GM23248 (cell line): ENCODE results near the gene ABHD2. TPM values are rescaled to one million over a fixed set of nuclear protein-coding genes. Genes with fewer than 3 reads are reported as not detected.

Experiments
- DNase-seq: peaks from one replicate; pipeline ENCODE4 v3.0.0-alpha.2; 2015
- H2AFZ ChIP-seq: fragments of 200-600 bp; sonication (generic); 2 replicates; pipeline ENCODE4 v1.6.1; 2016; ENCODE audit warnings: antibody characterized with exemption
- H3F3A ChIP-seq: fragments of 200-600 bp; sonication (generic); 2 replicates; pipeline ENCODE4 v1.6.1; 2016; ENCODE audit warnings: mild to moderate bottlenecking, antibody characterized with exemption, mixed run types; ENCODE audit not compliant: insufficient read depth
- H3K27ac ChIP-seq: fragments of 200-600 bp; sonication (generic); 2 replicates; pipeline ENCODE4 v1.5.1; 2016; ENCODE audit warnings: mild to moderate bottlenecking
- H3K27me3 ChIP-seq: fragments of 200-600 bp; sonication (generic); replicated peaks from 2 replicates; pipeline ENCODE4 v1.6.1; 2016; ENCODE audit warnings: mild to moderate bottlenecking; ENCODE audit not compliant: insufficient read depth
- H3K36me3 ChIP-seq: fragments of 200-600 bp; sonication (generic); 2 replicates; pipeline ENCODE4 v1.6.1; 2016; ENCODE audit warnings: low read depth, mild to moderate bottlenecking
- H3K4me1 ChIP-seq: fragments of 200-600 bp; sonication (generic); 2 replicates; pipeline ENCODE4 v1.6.1; 2016; ENCODE audit warnings: mild to moderate bottlenecking; ENCODE audit not compliant: insufficient read depth
- H3K4me2 ChIP-seq: fragments of 200-600 bp; sonication (generic); one replicate; pipeline ENCODE4 v1.6.1; 2016; ENCODE audit warnings: mild to moderate bottlenecking; ENCODE audit not compliant: unreplicated experiment
- H3K4me3 ChIP-seq: fragments of 200-600 bp; sonication (generic); 2 replicates; pipeline ENCODE4 v1.5.1; 2016; ENCODE audit warnings: mild to moderate bottlenecking
- H3K79me2 ChIP-seq: fragments of 200-600 bp; sonication (generic); 2 replicates; pipeline ENCODE4 v1.6.1; 2016; ENCODE audit warnings: mild to moderate bottlenecking; ENCODE audit not compliant: insufficient read depth
- H3K9ac ChIP-seq: fragments of 200-600 bp; sonication (generic); 2 replicates; pipeline ENCODE4 v1.6.1; 2016; ENCODE audit warnings: mild to moderate bottlenecking
- H3K9me2 ChIP-seq: fragments of 200-600 bp; sonication (generic); 2 replicates; pipeline ENCODE4 v1.6.1; 2016; ENCODE audit warnings: mixed run types, mild to moderate bottlenecking, moderate library complexity; ENCODE audit not compliant: insufficient read depth
- H3K9me3 ChIP-seq: fragments of 200-600 bp; sonication (generic); one replicate; pipeline ENCODE4 v1.6.1; 2017; ENCODE audit warnings: low read depth
- H4K20me1 ChIP-seq: fragments of 200-600 bp; sonication (generic); 2 replicates; pipeline ENCODE4 v1.6.0; 2016; ENCODE audit not compliant: insufficient read depth
- EZH2 ChIP-seq: fragments of 200-600 bp; sonication (generic); IDR thresholded peaks from 2 replicates; pipeline ENCODE4 v1.6.1; 2018; ENCODE audit warnings: antibody characterized with exemption, mild to moderate bottlenecking; ENCODE audit not compliant: insufficient read depth, poor library complexity, severe bottlenecking
- EZH2phosphoT487 ChIP-seq: fragments of 200-600 bp; sonication (generic); IDR thresholded peaks from 2 replicates; pipeline ENCODE4 v1.6.1; 2018; ENCODE audit warnings: antibody characterized with exemption, moderate library complexity, mild to moderate bottlenecking, low read depth; ENCODE audit not compliant: insufficient read depth
- WGBS, 2 experiments: methylation state at CpG; one replicate each; pipeline ENCODE4 v1.1.6; 2015 to 2017; ENCODE audit warnings: low lambda C conversion rate in 2 of 2, low coverage in 1 of 2; ENCODE audit errors: missing lambda C conversion rate in 2 of 2; 5-methylcytosine and 5-hydroxymethylcytosine counted together
- in situ Hi-C: fragments of 300-500 bp; cut with MboI; formaldehyde crosslinking; loops from 2 replicates; pipeline ENCODE4 v1.15.0; 2020
- polyA plus RNA-seq: library from polyadenylated mRNA; unstranded; fragments of >200 nt; fragmentation: Nextera tagmentation; extraction: Ambion mirVana; gene quantifications from 2 replicates; pipeline ENCODE4 v1.2.1, GENCODE V29; 2016
- total RNA-seq: library from RNA; depleted of rRNA; stranded (reverse); fragments of >200 nt; shearing (Covaris generic); gene quantifications from 2 replicates; pipeline ENCODE4 v1.2.3, GENCODE V29; 2014

ABHD2 gene
- total and polyA plus RNA-seq, 2 experiments from 2014 or later, result 17.6 to 24.2 TPM

DNA sequence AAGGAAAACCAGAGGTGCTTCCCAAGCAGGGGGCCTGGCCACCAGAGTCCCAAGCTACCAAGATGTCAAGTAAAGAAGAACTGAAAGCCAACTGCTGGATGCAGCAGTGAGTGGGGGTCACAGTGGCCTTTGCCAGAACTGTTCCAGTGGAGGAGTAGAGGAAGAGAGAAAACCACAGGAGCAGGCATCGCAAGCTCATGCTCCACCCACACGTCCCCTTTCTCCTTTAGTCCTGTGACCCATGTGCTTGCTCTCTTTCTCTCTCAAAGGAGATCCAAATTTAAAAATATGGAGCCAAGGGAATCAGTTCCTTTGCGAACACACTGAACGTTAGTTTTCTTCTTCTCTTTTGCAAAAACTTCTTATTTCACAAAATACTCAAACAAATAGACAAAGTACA, 12.4 kb upstream of the ABHD2 start:
- no peak for DNase-seq
- Histone ChIP-seq H3K4me2 (no peak overlapping the region), H3K27me3 (no peaks in the 10 kb centered on the region), H3K9me3 (no peaks in the 10 kb centered on the region), H3K4me1 (no peaks in the 10 kb centered on the region), H3K79me2 (no peaks in the 10 kb centered on the region), H3K9me2 (no peaks in the 10 kb centered on the region), H2AFZ (no peak overlapping the region), H3K4me3 (no peak overlapping the region), H3K27ac (no peak overlapping the region), H3F3A (no peaks in the 10 kb centered on the region), H4K20me1 (no peaks in the 10 kb centered on the region), H3K36me3 (no peaks in the 10 kb centered on the region), H3K9ac (no peak overlapping the region)
- in situ Hi-C loops, result no loop called here
- WGBS, 2 experiments, result 56 to 62% methylated on average over 4 of the region's 4 CpGs
- TF ChIP-seq EZH2phosphoT487, result no peak
- no peak for TF ChIP-seq EZH2

- Histone ChIP-seq H3K9ac (no peak overlapping the region), H3K4me1 (no peaks in the 10 kb centered on the region), H2AFZ (no peak overlapping the region), H3K27me3 (no peaks in the 10 kb centered on the region), H3K4me3 (no peak overlapping the region), H3K4me2 (no peak overlapping the region), H4K20me1 (no peaks in the 10 kb centered on the region), H3K9me3 (no peaks in the 10 kb centered on the region), H3K27ac (no peak overlapping the region), H3F3A (no peaks in the 10 kb centered on the region), H3K9me2 (no peaks in the 10 kb centered on the region), H3K79me2 (no peaks in the 10 kb centered on the region), H3K36me3 (no peaks in the 10 kb centered on the region)
- DNase-seq, result no peak
- in situ Hi-C loops, result no loop called here
- WGBS, 2 experiments, result 13 to 14% methylated on average over 1 of the region's 1 CpG
- TF ChIP-seq EZH2 (no peak), EZH2phosphoT487 (no peak)
These were observed 10.5 kb upstream of the ABHD2 start for GRCh38 chr15:89077750-89078149.

DNA sequence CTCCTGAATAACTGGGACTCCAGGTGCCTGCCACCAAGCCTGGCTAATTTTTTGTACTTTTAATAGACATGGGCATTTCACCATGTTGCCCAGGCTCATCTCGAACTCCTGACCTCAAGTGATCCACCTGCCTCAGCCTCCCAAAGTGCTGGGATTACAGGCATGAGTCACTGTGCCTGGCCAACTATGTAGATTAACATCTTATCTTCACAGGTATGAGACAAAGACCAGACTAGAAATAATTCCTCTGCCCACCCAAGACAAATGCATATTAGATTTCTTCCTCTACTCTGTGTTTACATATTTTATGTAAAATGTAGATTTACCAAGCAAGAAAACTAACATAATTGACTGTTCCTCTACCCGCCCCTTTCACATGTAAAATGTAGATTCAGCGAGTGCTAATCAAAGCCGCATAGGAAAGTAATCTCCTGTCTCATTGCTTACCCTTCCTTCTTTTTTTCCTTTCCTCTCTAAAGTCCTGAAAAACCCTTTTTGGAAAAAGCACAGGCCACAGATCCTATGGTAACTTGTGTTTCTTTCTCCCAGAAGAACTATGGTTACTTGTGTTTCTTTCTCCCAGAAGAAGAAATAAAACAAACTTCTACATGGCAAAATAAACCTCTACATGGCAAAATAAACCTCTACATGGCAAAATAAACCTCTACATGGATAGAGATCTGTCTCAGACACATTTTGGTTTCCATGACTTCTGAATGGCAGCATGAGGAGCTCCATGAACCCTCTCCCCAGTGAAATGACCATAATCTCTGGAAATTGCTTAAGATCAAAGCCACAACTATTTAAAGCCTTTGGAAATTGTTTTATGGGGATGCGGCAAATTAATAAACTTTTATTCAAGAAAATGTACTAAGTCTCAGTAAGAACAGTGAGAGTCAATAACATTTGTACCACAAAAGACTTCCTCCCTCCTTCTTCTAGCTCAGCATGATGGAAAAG, 9.1 kb upstream of the ABHD2 start:
- Histone ChIP-seq H3K27ac (no peak overlapping the region), H4K20me1 (no peaks in the 10 kb centered on the region), H3K9ac (no peak overlapping the region), H3K79me2 (no peaks in the 10 kb centered on the region), H3K4me2 (no peak overlapping the region), H3K4me3 (no peak overlapping the region), H3K4me1 (no peaks in the 10 kb centered on the region), H2AFZ (no peak overlapping the region), H3K36me3 (no peaks in the 10 kb centered on the region), H3F3A (no peaks in the 10 kb centered on the region), H3K27me3 (no peaks in the 10 kb centered on the region), H3K9me3 (no peaks in the 10 kb centered on the region), H3K9me2 (no peaks in the 10 kb centered on the region)
- in situ Hi-C loops, result no loop called here
- WGBS, 2 experiments, result 85 to 90% methylated on average over 5 of the region's 5 CpGs
- no peak for DNase-seq
- TF ChIP-seq EZH2phosphoT487 (no peak), EZH2 (no peak)

DNA sequence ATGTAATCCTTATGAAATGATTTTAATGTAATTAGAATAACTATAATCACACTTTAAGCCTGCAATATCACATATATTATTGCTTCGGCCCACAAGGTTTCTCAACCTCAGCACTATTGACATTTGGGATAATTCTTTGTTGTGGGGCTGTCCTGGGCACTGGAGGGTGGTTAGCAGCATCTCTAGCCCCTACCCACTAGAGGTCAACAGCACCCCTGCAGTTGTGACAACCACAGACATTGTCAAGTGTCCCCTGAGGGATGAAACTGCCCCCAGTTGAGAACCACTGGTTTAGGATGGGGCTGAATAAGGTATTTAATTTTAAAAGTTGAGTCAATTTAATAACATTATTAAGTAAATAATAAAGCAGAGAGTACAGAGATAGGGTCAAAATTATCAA, 6.4 kb upstream of the ABHD2 start:
- H3F3A ChIP-seq, result 0 out of 2 replicates have a peak, but pooled peaks cover 1% of the 10 kb centered on the region
- H2AFZ ChIP-seq, result no peak overlapping the region
- no peaks in the 10 kb centered on the region for H3K36me3 ChIP-seq
- no peak overlapping the region for H3K27ac ChIP-seq
- no peaks in the 10 kb centered on the region for H3K9me3 ChIP-seq
- no peak overlapping the region for H3K9ac ChIP-seq
- in situ Hi-C loops, result no loop called here
- no peak for DNase-seq
- no peak overlapping the region for H3K4me2 ChIP-seq
- H3K27me3 ChIP-seq, result no peaks in the 10 kb centered on the region
- 95% methylated on average over 1 of the region's 1 CpG for WGBS, 2 experiments
- no peaks in the 10 kb centered on the region for H3K9me2 ChIP-seq
- TF ChIP-seq EZH2, result no peak
- TF ChIP-seq EZH2phosphoT487, result no peak
- H4K20me1 ChIP-seq, result no peaks in the 10 kb centered on the region
- no peaks in the 10 kb centered on the region for H3K79me2 ChIP-seq
- no peaks in the 10 kb centered on the region for H3K4me1 ChIP-seq
- H3K4me3 ChIP-seq, result no peak overlapping the region
